MCF 10A (cell line): ENCODE data around the gene GNG4. TPM values are rescaled to one million over a fixed set of nuclear protein-coding genes. Genes with fewer than 3 reads are reported as not detected.
"Not testable (repeated sequence)": the region's sequence is repeated elsewhere in the genome, so short reads cannot be mapped to it uniquely, and the experiment has no call there.

Experiments
- BruUV-seq: library from RNA; stranded (reverse); fragments of 400-500 nt; replicated peaks from 2 replicates; lab custom pipeline; 2021; lab: Mats Ljungman, UMichigan
- CTCF ChIA-PET: fragments of 300-600 bp; sonication (Branson Sonifier 250); formaldehyde crosslinking; extraction: SDS; loops from one replicate; lab custom pipeline; 2021; ENCODE audit warnings: antibody characterized with exemption, inconsistent platforms; lab: Yijun Ruan, JAX
- POLR2A ChIA-PET: fragments of 300-600, 350-650 bp; sonication (Branson Sonifier 250); formaldehyde crosslinking; extraction: SDS; loops from one replicate; lab custom pipeline; 2020; ENCODE audit warnings: antibody characterized with exemption, inconsistent platforms; lab: Yijun Ruan, JAX
- DNase-seq: peaks from one replicate; pipeline ENCODE4 v3.0.0-alpha.2; 2018; ENCODE audit not compliant: unreplicated experiment
- H3K27ac Mint-ChIP-seq: one replicate; pipeline ENCODE4 v1.8.0; 2022; ENCODE audit warnings: mild to moderate bottlenecking, low read depth, mixed read lengths; ENCODE audit not compliant: unreplicated experiment
- H3K27me3 Mint-ChIP-seq: one replicate; pipeline ENCODE4 v1.8.0; 2022; ENCODE audit warnings: mixed read lengths; ENCODE audit not compliant: insufficient read depth, unreplicated experiment
- H3K36me3 Mint-ChIP-seq: one replicate; pipeline ENCODE4 v1.8.0; 2022; ENCODE audit warnings: mild to moderate bottlenecking, moderate library complexity, mixed read lengths; ENCODE audit not compliant: insufficient read depth, unreplicated experiment
- H3K4me1 Mint-ChIP-seq: one replicate; pipeline ENCODE4 v1.8.0; 2022; ENCODE audit warnings: mixed read lengths; ENCODE audit not compliant: insufficient read depth, unreplicated experiment
- H3K4me3 Mint-ChIP-seq: one replicate; pipeline ENCODE4 v1.8.0; 2022; ENCODE audit warnings: mild to moderate bottlenecking, moderate library complexity, mixed read lengths; ENCODE audit not compliant: unreplicated experiment
- H3K9me3 Mint-ChIP-seq: one replicate; pipeline ENCODE4 v1.8.0; 2022; ENCODE audit warnings: mixed read lengths; ENCODE audit not compliant: unreplicated experiment
- intact Hi-C: fragments of 100-400 bp; cut with micrococcal nuclease; formaldehyde crosslinking; loops from 2 replicates; pipeline ENCODE4 v1.14.1; 2022
- total RNA-seq: library from RNA; stranded (reverse); gene quantifications from 2 replicates; pipeline ENCODE4 v1.2.3, GENCODE V29; 2022
- TF ChIP-seq, protein P1 (sequence below): fragments of 200-600 bp; IDR thresholded peaks from one replicate; pipeline ENCODE4 v1.8.0; 2022; ENCODE audit warnings: antibody characterized with exemption, mild to moderate bottlenecking; ENCODE audit not compliant: unreplicated experiment

The GNG4 gene
- total RNA-seq, 1 experiment from 2014 or later: 3.0 TPM

DNA sequence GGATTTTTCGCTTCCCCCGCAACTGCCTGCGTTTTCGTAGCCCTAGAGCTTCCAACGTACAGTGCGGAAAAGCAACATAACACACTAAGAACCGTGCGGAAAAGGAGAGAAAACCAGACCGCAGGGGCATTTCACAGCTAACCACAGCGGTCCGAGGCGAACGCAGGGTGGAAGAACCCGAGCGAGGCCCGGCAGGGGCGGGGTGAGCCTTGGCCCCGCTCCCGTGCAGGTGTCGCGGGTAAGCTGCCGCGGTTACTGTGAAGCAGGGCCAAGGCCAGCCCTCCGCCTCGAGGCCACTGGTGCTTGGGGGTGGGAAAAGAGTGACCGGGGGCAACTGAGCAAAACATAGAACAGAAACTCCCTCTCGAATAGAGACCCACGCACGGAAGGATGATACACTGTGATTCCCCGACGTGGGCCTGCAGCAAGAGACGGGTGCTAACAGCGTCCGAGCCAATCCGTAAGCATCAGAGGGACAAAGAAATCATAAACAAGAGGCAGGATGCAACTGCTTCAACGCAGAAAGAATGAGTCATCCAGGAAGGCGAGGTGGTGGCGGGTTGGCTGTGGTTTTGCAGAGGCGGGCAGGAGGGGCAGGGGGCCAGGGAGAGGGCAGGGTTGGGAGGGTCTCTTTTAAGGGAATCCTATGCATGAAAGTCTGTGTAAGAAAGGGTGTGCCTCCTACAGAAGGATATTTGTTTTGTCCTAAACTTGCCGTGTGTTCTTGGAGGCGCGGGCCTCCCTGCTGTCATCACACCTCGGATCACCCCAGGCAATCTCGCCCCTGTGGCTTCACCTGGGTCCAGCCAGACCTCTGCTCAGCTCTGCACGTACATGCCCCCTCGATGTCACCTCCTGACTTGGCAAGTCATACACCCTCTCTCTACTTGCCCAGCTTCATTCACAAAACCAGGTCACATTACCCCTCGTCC is 7.3 kb downstream of the GNG4 start:
- intact Hi-C loops: no loop called here
- ChIA-PET CTCF (interaction anchor here (0.6 to 1.2 kb wide), 6 partner anchors 23 to 1163 kb away, joined by 3 to 5 read pairs (median 3); partner anchors contain the start of gene TARBP1), POLR2A (interaction anchor here (0.7 to 1.0 kb wide), 2 partner anchors 43 to 458 kb away, joined by 3 to 4 read pairs; no protein-coding TSS in a partner anchor)
- Mint-ChIP-seq H3K9me3 (no peaks in the 10 kb centered on the region), H3K27ac (no peak overlapping the region), H3K4me1 (peaks cover 18% of the 10 kb centered on the region), H3K27me3 (no peaks in the 10 kb centered on the region), H3K36me3 (no peaks in the 10 kb centered on the region), H3K4me3 (peak overlapping the region; percentile 44)
- no TSS peak for BruUV-seq
- DNase-seq: peak; percentile 91
- TF ChIP-seq, protein P1, sequence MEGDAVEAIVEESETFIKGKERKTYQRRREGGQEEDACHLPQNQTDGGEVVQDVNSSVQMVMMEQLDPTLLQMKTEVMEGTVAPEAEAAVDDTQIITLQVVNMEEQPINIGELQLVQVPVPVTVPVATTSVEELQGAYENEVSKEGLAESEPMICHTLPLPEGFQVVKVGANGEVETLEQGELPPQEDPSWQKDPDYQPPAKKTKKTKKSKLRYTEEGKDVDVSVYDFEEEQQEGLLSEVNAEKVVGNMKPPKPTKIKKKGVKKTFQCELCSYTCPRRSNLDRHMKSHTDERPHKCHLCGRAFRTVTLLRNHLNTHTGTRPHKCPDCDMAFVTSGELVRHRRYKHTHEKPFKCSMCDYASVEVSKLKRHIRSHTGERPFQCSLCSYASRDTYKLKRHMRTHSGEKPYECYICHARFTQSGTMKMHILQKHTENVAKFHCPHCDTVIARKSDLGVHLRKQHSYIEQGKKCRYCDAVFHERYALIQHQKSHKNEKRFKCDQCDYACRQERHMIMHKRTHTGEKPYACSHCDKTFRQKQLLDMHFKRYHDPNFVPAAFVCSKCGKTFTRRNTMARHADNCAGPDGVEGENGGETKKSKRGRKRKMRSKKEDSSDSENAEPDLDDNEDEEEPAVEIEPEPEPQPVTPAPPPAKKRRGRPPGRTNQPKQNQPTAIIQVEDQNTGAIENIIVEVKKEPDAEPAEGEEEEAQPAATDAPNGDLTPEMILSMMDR: no peak

DNA sequence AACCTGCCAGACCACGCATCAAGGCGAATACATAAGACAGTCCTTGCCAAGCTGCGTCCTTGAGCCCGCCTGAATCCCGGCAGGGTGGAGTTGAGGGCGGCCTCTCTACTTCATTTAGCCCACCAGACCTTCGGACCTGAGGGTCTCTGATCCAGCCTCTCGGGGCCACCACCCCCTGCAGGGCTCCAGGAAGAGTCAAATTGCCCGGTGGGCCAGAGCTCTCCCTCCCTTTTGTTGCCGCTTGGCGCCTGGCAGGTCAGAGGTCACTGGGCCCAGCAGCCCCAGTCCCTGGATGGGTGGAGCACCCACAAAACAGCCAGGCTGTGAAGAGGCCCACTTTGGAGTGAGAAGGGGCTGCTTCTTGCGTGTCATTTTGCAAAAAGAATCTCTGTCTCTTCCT is 9.0 kb downstream of the GNG4 start:
- BruUV-seq: no TSS peak
- Mint-ChIP-seq H3K4me1 (peaks cover 18% of the 10 kb centered on the region), H3K27ac (no peak overlapping the region), H3K36me3 (no peaks in the 10 kb centered on the region), H3K9me3 (no peaks in the 10 kb centered on the region), H3K4me3 (no peak overlapping the region), H3K27me3 (no peaks in the 10 kb centered on the region)
- TF ChIP-seq, protein P1: no peak
- CTCF ChIA-PET: no interaction called here
- intact Hi-C loops: no loop called here
- DNase-seq: no peak
- POLR2A ChIA-PET: no interaction called here

DNA sequence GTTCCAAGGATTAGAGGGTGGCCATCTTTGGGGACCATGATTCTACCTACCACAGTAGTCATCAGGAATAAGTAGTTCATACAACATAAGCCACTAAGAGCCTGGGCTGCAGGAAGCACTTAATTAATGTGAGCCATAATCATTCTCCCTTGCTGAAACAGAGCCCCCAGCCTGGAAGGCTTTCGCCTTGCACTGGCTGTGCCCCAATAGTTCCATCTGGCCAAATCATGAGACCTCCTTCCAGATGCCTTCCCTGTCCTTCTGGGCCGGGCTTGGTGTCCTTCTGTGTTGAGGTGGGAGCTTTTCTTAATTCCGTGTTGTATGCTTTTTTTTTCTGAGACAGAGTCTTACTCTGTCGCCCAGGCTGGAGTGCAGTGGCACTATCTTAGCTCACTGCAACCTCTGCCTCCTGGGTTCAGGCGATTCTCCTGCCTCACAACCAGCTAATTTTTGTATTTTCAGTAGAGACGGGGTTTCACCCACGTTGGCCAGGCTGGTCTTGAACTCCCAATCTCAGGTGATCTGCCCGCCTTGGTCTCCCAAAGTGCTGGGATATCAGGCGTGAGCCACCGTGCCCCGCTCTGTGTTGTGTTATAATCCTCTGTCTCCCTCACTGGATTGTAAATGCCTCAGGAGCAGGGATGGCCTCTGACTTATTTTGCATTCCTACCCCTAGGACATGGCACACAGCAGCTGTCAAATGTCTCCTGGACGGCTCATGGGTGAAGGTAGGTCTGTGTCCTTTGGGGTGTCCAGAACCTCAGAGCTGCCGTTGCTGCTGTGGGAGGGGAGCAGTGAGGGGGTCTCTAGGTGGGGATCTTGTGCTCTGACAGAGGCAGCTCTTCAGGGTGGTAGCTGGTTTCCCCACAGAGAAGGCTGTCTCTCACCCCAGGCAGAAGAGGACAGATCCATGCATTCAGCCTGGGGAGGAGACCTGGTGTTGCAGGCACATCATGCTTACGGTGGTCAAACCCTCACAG is 10.1 kb downstream of the GNG4 start:
- POLR2A ChIA-PET: no interaction called here
- H3K27me3 Mint-ChIP-seq: no peaks in the 10 kb centered on the region
- H3K27ac Mint-ChIP-seq: no peak overlapping the region
- TF ChIP-seq, protein P1: no peak
- no peak overlapping the region for H3K4me3 Mint-ChIP-seq
- H3K4me1 Mint-ChIP-seq: peaks cover 18% of the 10 kb centered on the region
- H3K9me3 Mint-ChIP-seq: no peaks in the 10 kb centered on the region
- H3K36me3 Mint-ChIP-seq: no peaks in the 10 kb centered on the region
- intact Hi-C loops: no loop called here
- no peak for DNase-seq
- no TSS peak for BruUV-seq
- CTCF ChIA-PET: interaction anchor here (0.6 to 0.8 kb wide), 3 partner anchors 32 to 332 kb away, joined by 3 read pairs; no protein-coding TSS in a partner anchor

DNA sequence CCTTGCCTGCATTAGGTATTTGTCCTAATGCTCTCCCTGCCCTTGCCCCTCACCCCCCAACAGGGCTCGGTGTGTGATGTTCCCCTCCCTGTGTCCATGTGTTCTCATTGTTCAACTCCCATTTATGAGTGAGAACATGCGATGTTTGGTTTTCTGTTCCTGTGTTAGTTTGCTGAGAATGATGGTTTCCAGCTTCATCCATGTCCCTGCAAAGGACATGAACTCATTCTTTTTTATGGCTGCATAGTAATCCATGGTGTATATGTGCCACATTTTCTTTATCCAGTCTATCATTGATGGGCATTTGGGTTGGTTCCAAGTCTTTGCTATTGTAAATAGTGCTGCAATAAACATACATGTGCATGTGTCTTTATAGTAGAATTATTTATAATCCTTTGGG is 11.0 kb downstream of the GNG4 start:
- H3K4me1 Mint-ChIP-seq: peaks cover 18% of the 10 kb centered on the region
- H3K27me3 Mint-ChIP-seq, BruUV-seq, H3K36me3 Mint-ChIP-seq, H3K4me3 Mint-ChIP-seq, POLR2A ChIA-PET, intact Hi-C loops, CTCF ChIA-PET, DNase-seq, H3K9me3 Mint-ChIP-seq, H3K27ac Mint-ChIP-seq: not testable (repeated sequence)
